Gastrocnemius medialis (tissue), 4 donors: ENCODE data around the gene CHML. TPM values are rescaled to one million over a fixed set of nuclear protein-coding genes. Genes with fewer than 3 reads are reported as not detected.

Experiments
- ATAC-seq, 2 donors: fragments of 150-250 bp; one replicate each; pipeline ENCODE4 v1.9.1; 2016
- DNase-seq, 2 donors: peaks; one replicate each; pipeline ENCODE4 v3.0.0-alpha.2; 2019
- H3K27ac ChIP-seq, 4 donors: fragments of 200-600 bp; sonication (generic); 1 replicate in 1 of 4; 2 replicates in 3 of 4; pipeline ENCODE4 v1.5.1; 2016 to 2018; ENCODE audit warnings: mild to moderate bottlenecking in 2 of 4, moderate library complexity in 1 of 4
- H3K27me3 ChIP-seq, 3 donors: fragments of 200-600 bp; sonication (generic) in 2 of 3; 1 replicate in 1 of 3; 2 replicates in 2 of 3; pipeline versions ENCODE4 v1.5.1 to v1.6.0; 2016 to 2019; ENCODE audit warnings: mild to moderate bottlenecking in 1 of 3, moderate library complexity in 1 of 3
- H3K36me3 ChIP-seq, 2 donors: fragments of 200-600 bp; sonication (generic) in 1 of 2; one replicate each; pipeline ENCODE4 v1.5.1; 2017 to 2018
- H3K4me1 ChIP-seq, 2 donors: fragments of 200-600 bp; sonication (generic) in 1 of 2; one replicate each; pipeline ENCODE4 v1.5.1; 2016 to 2017; ENCODE audit warnings: mild to moderate bottlenecking in 2 of 2
- H3K4me3 ChIP-seq, 4 donors: fragments of 200-600 bp; sonication (generic) in 3 of 4; 1 replicate in 1 of 4; 2 replicates in 3 of 4; pipeline ENCODE4 v1.5.1; 2016 to 2019; ENCODE audit warnings: mild to moderate bottlenecking in 2 of 4
- H3K9me3 ChIP-seq, 3 donors: fragments of 200-600 bp; sonication (generic) in 2 of 3; 1 replicate in 1 of 3; 2 replicates in 2 of 3; pipeline ENCODE4 v1.5.1; 2016 to 2019
- CTCF ChIP-seq, 5 experiments: fragments of 450-650 bp in 3 of 5; fragments of 200-600 bp in 2 of 5; sonication (generic) in 2 of 5; IDR thresholded peaks in 4 of 5; conservative IDR thresholded peaks in 1 of 5; 1 replicate in 4 of 5; 2 replicates in 1 of 5; pipeline ENCODE4 v1.5.1; 2016 to 2019; ENCODE audit warnings: antibody characterized with exemption in 5 of 5, mild to moderate bottlenecking in 3 of 5, moderate library complexity in 3 of 5
- POLR2A ChIP-seq, 2 donors: fragments of 450-650 bp; IDR thresholded peaks; one replicate each; pipeline ENCODE4 v1.6.1; 2017; ENCODE audit warnings: antibody characterized with exemption in 2 of 2, mild to moderate bottlenecking in 2 of 2, moderate library complexity in 2 of 2
- in situ Hi-C, 4 donors: fragments of 200-750 bp; cut with MboI; loops; one replicate each; pipeline versions ENCODE4 v1.15.0 to v1.8.0; 2017; ENCODE audit warnings: low sequenced_read_pairs in 4 of 4
- intact Hi-C: fragments of 100-400 bp; cut with DNase I; formaldehyde crosslinking; loops from one replicate; pipeline ENCODE4 v1.15.1; 2023; ENCODE audit warnings: low total_unique reads
- total RNA-seq, 4 donors: library from RNA; depleted of rRNA; stranded (reverse); fragments of >200 nt; gene quantifications; one replicate each; pipeline versions ENCODE4 v1.1.0 to v1.2.3, GENCODE V29; 2016

Gene CHML
- total RNA-seq, 4 donors from 2014 or later, result 3.2 to 6.5 (median 4.8) TPM

- intact Hi-C loops, result no loop called here
- in situ Hi-C loops, result no loop called here
- Histone ChIP-seq H3K9me3 (no peaks in the 10 kb centered on the region), H3K4me1 (no peaks in the 10 kb centered on the region), H3K27me3 (no peaks in the 10 kb centered on the region), H3K4me3 (no peak overlapping the region), H3K36me3 (no peaks in the 10 kb centered on the region), H3K27ac (no peak overlapping the region)
- ATAC-seq (no peak), DNase-seq (no peak)
- no peak for TF ChIP-seq CTCF (IDR thresholded peaks at IDR 0.05 in 4 of 5, conservative IDR thresholded peaks at IDR 0.05 in 1 of 5)
- no peak for TF ChIP-seq POLR2A (IDR thresholded peaks at IDR 0.05)
Measured at GRCh38 chr1:241658081-241658793, 18.1 kb upstream of the CHML start.

GRCh38 chr1:241654641-241655040, 14.5 kb upstream of the CHML start:
- Histone ChIP-seq H3K36me3 (no peaks in the 10 kb centered on the region), H3K27ac (no peak overlapping the region), H3K4me1 (no peaks in the 10 kb centered on the region), H3K27me3 (no peaks in the 10 kb centered on the region), H3K4me3 (no peak overlapping the region), H3K9me3 (no peaks in the 10 kb centered on the region)
- intact Hi-C loops (no loop called here), in situ Hi-C loops (no loop called here)
- DNase-seq, result no peak
- no peak for TF ChIP-seq POLR2A (IDR thresholded peaks at IDR 0.05)
- no peak for TF ChIP-seq CTCF (IDR thresholded peaks at IDR 0.05 in 4 of 5, conservative IDR thresholded peaks at IDR 0.05 in 1 of 5)
- ATAC-seq, result no peak

GRCh38 chr1:241654019-241654418, 13.8 kb upstream of the CHML start:
- intact Hi-C loops, result no loop called here
- ATAC-seq, result no peak
- in situ Hi-C loops, result no loop called here

GRCh38 chr1:241652012-241652411, 11.8 kb upstream of the CHML start, which contains the start of gene WDR64:
TSS of gene WDR64 (plus strand) at chr1:241652281. CDS start at chr1:241652485, 204 bp downstream.
- intact Hi-C loops (no loop called here), in situ Hi-C loops (no loop called here)
- Histone ChIP-seq H3K4me3 (no peak within 1 kb of the TSS), H3K9me3 (no peaks in the 10 kb centered on the region), H3K4me1 (no peaks in the 10 kb centered on the region), H3K27me3 (no peaks in the 10 kb centered on the region), H3K27ac (no peak within 1 kb of the TSS), H3K36me3 (no peaks in the 10 kb centered on the region)
- ATAC-seq, result no peak
- no peak for TF ChIP-seq CTCF (IDR thresholded peaks at IDR 0.05 in 4 of 5, conservative IDR thresholded peaks at IDR 0.05 in 1 of 5)
- TF ChIP-seq POLR2A (IDR thresholded peaks at IDR 0.05), result no peak
- DNase-seq, result no peak

More at GRCh38 chr1:241654019-241654418, 13.8 kb upstream of the CHML start:
- Histone ChIP-seq H3K27ac (no peak overlapping the region), H3K4me3 (no peak overlapping the region), H3K9me3 (no peaks in the 10 kb centered on the region), H3K36me3 (no peaks in the 10 kb centered on the region), H3K4me1 (no peaks in the 10 kb centered on the region), H3K27me3 (no peaks in the 10 kb centered on the region)
- DNase-seq, result no peak
- TF ChIP-seq CTCF (IDR thresholded peaks at IDR 0.05 in 4 of 5, conservative IDR thresholded peaks at IDR 0.05 in 1 of 5) (no peak), POLR2A (IDR thresholded peaks at IDR 0.05) (no peak)
